T1000 (cell line): ENCODE results near the gene GALNT11.
"Not testable (repeated sequence)": the region's sequence is repeated elsewhere in the genome, so short reads cannot be mapped to it uniquely, and the experiment has no call there.

ENCODE experiments used
- DNase-seq: peaks from one replicate; lab custom pipeline; 2025; ENCODE audit warnings: mixed read lengths; lab: John Stamatoyannopoulos, UW

Gene GALNT11

DNA sequence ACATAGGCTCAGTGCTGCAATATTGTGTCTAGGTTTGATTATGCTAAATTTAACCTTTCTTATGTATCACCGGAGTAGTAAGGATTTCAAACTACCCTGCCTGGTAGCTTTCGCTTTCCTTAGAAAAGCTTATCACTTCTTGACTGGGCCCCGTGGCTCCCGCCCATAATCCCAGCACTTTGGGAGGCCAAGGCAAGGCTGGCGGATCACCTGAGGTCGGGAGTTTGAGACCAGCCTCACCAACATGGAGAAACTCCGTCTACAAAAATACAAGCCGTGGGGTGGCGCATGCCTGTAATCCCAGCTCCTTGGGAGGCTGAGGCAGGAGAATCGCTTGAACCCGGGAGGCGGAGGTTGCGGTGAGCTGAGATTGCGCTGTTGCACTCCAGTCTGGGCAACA lies 49.9 kb downstream of the GALNT11 start:
- not testable (repeated sequence) for DNase-seq

DNA sequence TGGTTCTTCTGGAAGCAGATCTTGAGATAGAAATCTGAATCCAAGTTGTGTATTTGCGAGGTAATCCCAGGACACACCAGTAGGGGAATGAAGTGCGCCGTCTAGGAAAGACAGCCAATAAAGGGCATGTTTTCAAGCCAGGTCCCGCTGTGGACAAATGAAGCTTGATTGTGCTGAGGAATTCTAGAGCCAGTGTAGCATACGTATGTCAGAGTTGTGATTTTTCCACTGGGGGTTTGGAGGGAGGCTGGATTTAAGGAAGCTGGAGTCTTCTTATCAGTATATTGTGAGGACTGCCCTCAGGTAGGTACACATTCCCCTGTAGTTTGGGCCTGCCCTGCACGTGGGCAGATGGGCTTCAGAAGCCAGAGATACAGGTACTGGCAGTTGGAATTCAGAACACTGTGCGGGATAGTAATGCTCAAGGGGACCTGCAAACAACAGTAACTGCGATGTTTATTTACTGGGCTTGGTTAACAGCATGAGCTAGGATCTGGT lies 50.9 kb downstream of the GALNT11 start:
- DNase-seq: no peak

DNA sequence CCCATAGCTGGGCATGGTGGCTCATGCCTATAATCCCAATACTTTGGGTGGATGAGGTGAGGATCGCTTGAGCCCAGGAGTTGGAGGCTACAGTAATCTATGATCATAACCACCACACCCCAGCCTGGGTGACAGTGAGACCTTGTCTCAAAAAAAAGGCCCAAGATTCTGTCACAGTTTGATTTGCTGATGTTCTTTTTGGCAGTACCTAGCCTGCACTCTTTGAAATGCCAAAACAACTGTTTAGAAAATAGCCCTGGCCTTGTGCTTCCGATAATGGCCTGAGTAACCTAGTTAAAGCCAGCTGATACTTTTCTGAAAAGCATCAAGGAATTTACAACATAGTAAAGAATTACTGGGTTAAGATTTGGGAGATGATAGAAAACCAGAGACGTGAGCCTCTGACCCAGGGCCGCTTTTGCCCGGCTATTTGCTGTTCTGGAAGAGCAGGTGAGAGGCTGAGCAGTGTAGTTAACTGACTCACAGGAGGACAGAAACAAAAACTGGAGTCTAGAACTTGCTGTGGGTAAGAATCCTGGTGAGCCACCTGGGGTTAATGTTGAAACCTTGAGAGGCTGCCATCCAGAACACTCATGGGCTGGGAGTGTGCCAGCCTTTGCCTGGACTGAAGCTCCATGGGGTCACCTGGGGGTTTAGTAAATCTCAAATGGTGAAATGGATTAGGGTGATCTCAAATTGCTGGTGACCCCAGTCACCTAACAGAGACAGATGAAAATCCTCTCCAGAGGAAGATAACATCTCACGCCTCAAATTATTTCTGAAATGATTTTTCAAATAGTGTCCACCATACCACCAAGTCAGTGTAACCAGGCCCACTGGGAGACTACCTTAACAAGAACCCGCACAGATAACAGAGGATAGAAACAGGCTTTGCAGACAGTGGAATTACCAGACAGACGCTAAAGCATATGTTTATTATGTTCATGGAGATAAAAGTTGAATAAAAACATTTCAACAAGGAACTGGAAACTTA lies 51.8 kb downstream of the GALNT11 start:
- DNase-seq: no peak

DNA sequence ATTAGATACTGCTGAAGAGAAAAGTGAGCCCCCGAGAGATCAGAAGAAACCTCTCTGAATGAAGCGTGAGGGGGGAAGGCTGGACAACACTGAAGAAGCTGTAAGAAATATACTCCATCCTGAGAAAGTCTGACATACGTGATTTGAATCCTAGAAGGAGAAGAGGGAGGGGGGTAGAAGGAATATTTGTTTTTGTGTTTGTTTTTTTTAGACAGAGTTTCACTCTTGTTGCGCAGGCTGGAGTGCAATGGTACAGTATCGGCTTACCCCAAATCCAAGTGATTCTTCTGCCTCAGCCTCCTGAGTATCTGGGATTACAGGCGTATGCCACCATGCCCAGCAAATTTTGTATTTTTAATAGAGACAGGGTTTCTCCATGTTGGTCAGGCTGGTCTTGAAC lies 52.6 kb downstream of the GALNT11 start:
- no peak for DNase-seq

DNA sequence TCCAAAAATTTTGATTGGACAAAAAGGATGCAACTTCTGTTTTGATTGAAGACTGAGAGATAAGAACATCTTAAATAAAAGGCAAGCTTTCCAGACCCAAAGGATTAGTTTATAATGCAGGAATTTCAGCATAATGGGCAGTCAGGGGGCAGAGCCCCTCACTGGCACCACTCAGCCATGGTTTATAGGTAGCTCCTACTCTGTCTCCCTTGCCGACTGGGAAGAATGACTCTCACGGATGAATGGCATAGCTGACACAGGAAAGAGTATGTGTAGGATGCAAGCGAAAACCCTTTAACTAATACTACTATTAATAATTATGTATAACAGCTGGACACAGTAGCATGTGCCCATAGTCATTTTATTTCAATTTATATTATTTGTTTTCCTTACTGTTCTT lies 53.3 kb downstream of the GALNT11 start:
- DNase-seq: no peak

DNA sequence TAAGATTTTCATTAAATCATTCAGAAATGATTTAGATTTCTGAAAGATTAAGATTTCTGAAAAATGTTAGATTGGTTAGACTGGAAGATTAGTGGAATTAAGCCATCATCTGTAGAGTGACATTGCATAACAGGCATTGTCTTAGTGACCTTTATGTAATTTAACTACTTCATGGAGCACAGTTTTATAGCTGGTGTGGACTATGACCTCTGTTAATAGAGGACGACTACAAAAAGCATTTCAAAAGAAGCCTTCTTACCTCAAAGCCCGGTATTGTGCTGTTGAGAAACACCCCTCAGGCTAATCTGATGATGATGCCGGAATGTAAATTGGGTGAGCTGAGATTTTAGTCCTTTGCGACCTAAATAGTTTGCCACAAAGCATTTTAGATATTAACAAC lies 55.6 kb downstream of the GALNT11 start:
- DNase-seq: no peak

DNA sequence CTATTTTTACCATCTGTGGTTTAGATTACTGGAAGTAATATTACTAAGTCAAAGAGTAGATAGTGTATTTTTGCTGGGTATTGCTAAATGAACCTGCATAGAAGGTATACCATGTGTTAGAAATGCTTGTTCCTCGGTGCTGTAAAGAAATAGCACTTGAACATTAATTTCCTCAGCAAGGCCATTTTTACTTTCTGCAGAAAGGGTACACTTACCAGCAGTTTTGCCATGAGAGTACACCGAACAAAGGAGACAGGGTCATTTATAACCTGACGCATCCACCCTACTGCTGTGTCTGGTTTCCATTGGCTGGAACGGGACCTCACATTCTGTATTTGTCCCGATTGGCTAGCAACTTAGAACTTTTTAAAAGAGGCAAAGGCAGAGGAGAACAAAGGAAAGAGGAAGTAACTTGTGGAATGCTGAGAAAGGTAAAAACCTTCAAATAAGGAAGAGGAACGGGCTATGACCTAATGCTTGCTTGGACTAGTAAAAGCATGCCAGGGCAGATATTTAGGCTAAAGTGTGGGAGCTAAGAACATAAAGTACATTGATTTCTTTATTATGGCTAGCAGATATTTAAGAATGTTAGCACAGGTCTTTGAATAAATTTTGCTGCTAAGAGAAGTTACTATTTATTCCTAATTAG lies 56.7 kb downstream of the GALNT11 start:
- DNase-seq: not testable (repeated sequence)

DNA sequence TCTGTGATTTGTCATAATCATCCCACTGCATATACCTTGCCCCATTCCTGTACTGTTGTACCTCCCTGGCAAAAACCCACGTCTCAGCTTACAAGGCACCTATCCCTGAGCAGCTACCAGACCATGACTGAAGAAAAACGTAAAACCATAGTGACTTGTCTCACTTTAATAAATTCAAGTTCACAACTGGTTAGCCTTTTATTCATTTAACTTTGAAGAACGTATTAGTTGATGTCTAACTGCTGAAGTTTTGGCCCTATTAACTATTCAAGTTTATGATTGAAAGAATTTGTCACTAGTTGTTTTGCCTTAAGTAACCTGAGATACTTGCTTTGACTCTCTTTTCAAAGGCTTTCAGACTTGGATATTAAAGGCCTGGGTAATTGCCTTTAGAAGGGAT lies 59.7 kb downstream of the GALNT11 start:
- DNase-seq: no peak

DNA sequence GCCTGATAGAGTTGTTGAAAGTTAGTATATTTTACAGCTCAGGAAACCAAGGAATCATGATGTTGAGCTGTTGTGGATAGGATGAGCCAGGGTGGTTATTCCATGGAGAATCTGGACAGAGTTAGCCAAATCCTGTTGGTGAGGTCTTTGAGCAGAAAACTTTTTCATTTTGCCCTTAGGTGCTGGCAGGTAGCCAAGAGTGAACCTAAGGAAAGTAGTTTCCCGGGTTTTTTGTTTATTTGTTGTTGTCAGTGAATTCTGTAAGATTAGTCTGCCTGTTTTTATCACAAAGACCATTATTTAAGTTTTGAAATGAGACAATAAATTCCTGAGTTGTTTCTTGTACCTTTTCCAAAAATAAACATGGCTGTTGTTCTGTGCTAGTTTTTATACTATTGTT lies 61.0 kb downstream of the GALNT11 start:
- no peak for DNase-seq

DNA sequence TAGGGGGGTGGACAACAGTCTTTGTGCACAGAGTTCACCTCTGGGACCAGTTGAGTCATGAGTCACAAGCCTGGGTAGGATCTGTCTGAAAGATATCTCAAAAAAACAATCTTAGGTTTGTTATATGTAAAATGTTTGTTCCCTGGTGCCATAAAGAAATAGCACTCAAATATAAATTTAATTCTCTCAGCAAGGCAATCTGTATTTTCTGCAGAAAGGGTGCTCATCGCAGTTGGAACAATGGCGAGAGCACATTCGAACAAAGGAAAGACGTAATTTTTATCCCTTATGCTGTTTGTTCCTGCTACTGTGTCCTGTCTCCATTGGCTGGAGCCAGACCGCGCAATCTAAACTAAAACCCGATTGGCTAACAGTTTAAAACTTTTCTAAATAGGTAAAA lies 63.7 kb downstream of the GALNT11 start:
- no peak for DNase-seq

DNA sequence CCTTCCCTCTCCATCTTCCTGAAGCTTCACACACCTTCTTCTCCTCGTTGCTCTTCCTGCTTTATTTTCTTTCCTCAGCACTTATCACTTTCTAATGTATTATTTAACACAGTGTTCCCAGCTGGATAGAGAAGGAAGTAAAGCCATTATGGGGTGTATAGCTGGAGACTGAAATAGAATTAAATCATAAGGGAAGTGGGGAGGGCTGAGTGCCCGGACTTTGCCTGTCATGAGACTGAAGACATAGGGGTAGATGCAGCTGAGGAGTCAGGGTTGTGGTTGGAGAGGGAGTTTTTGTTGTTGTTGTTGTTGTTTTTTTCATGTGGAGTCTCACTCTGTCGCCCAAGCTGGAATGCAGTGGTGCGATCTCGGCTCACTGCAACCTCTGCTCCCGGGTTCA lies 65.3 kb downstream of the GALNT11 start:
- DNase-seq: no peak

DNA sequence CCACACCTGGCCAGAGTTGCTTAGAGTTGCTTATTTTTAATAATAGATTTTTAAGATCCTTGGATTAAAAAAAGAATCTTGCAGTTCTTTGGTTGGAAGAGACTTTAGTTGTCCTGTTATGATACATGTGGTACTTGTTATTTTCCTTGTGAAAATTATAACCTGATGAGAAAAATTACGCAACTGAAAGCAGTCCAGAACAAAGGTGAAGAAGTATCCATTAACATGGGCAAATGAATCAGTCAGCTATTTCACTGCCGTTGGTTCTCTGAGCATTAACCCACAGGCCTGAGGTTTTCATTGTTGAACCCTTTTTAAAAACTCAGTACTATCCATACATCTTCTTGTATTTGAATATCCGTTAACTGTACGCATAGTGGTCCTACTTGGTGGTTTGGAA lies 68.2 kb downstream of the GALNT11 start:
- DNase-seq: no peak

DNA sequence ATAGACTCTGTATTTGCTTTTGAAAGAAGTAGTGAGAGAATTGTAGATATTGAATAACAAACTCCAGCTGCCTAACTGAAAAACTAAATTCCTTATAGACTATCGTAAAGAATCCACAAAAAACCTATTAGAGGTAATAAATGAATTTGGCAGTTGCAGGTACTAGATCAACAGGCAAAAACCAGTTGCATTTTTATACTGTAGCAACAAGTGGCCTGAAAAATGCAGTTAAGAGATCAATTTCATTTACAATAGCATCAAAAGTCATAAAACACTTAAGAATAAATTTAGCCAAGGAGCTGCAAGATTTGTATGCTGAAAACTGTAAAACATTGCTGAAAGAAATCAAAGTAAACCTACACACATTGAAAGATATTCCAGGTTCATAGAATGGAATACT lies 70.3 kb downstream of the GALNT11 start:
- DNase-seq: no peak

DNA sequence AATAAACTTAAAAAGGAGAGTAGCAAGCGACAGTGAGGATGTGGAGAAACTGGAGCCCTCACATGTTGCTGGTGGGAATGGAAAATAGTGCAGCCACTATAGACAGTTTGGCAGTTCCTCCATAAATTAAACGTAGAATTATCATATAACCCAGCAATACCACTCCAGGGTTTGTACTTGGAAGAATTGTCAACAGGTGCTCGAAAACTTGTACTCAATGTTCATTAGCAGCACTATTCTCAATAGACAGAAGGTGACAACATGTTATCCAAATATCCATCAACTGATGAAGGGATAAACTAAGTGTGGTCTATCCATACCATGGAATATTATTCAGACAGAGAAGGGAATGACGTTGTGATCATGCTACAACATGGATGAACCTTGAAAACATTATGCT lies 71.9 kb downstream of the GALNT11 start:
- DNase-seq: no peak

DNA sequence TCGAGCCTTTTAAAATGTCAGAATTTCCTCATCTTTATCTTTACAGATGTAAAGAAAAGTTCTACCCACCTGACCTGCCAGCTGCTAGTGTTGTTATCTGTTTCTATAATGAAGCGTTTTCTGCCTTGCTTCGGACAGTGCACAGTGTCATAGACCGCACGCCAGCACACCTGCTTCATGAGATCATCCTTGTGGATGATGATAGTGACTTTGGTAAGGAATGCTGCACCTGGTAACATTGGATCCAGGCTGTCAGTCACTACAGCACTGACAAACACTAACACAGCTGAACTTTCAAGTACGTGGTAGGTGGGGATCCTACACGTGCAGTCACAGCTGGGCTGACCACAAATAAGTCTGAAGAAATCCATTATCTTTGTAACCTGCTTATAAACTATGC lies 77.6 kb downstream of the GALNT11 start:
- DNase-seq: no peak

DNA sequence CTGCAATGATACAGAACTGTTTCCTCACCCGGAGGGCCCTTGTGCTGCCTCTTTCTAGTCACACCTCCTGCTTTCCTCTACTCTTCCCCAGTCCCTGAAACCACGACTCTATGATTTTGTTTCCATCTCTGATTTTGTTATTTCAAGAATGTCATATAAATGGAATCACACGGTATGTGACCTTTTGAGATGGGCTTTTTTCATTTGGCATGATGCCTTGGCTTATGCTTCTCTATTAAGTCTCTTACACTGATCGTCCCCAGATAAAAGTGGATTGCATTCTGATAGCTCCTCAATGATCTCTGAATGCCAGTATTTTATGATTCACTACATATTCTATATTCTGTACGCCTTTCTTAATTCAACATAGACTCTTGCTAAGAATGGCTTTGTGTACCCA lies 78.2 kb downstream of the GALNT11 start:
- no peak for DNase-seq

DNA sequence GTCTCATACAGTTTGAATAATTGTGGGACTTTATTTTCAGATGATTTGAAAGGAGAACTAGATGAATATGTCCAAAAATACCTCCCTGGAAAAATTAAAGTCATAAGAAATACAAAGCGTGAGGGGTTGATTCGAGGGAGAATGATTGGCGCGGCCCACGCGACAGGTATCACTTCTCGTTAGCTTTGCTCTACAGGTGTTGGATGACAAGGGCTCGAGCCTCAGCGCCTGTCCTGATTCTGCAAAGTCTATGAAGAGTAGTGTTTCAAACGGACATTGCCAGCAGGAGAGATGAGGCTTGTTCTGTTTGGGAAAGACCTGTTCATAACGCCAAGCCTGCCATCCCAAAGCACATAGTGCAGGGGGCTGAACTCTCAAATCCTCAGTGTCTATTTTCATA lies 79.7 kb downstream of the GALNT11 start:
- DNase-seq: no peak

DNA sequence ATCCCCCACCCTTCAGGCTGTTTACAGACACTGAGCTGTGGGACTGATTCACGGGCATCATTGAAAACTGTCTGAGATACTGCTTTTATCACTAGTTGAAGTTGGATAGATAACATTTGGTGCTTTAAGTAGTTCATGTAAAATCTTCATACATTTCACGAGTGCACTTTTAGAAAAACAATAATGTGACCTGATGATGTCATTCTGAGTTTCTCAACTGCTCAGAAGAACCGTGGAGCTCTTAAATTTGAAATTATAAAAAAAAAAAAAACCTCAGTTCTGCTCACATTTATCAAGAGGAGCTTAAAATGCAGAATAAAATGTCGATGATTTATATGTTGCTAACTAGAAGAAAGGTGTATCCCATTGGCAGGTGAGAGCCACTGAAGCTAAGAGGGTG lies 81.5 kb downstream of the GALNT11 start:
- DNase-seq: no peak

DNA sequence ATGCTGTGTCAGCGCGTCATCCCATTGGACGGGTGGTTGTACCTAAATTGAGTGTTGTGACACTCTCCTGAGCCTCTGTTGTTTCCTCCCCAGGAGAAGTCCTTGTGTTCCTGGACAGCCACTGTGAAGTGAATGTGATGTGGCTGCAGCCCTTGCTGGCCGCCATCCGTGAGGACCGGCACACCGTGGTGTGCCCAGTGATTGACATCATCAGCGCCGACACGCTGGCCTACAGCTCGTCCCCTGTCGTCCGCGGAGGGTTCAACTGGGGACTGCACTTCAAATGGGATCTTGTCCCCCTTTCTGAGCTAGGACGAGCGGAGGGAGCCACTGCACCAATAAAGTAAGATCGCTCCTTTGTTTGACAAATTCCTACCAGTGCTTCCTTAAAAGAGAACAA lies 82.5 kb downstream of the GALNT11 start:
- no peak for DNase-seq

DNA sequence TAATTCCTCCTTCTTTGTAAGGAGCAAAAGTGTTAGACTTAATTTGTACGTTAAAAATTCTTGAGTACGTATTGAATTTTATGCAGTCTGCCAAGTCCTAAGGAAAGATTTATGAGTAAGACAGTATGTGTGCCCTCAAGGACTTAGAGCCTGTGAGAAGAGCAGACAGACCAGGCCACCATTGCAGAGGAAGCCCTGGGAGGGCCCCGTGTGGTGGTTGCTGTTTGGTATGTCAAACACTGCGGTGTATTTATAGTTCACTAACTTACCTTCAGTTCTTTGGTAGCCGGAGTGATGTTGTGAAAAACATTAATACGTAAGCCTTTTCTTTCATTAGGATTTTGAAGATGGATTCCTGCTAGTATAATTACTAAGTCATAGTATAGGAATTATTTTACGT lies 82.9 kb downstream of the GALNT11 start:
- no peak for DNase-seq

DNA sequence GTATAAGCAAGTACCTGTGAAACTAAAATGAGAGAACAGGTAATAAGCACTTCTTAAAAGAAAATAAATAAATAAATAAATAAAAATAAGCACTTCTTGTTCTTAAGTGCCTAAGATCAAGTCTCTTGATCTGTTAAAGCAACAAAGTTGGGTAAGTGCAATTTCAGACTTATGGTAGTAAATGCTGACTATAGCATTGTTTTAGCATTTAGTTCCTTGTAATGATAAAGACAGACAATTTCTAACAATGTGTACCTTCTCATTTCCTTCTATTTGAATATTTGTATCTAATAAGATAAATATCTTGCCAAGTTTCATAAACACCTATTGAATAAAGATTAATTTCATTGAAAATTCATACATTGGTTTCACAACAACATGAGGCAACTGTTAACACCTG lies 87.4 kb downstream of the GALNT11 start:
- no peak for DNase-seq

DNA sequence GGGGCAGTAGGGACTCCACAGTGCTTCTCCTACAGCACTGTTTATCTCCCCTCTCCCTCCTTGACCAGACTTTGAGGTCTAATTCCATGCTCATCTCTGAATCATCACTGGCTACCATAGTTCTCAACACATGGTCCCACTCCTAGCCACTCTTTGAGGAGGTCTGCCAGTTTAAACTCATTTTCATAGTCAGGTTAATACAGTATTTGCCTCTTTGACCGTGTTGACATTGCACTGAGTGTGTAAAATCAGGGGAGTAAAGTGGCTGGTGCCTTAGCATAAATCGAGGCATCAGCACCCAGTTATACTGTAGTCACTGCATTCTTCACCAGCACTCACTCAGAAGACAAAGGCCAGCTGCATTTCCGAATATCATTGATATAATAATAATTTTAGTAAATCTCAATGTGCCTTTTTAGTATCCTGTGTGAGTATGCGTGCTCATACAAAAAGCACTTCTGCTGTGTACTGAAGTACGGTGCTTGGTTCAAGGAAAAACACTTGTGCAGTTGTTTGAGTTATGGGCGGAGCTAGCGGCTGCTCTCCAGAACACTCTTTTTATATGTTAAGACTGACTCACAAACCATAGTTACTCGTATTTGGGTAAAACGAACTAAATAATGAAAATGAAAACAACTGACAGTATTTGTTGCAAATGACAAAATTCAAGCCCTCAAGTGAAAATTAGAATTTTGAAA lies 89.7 kb downstream of the GALNT11 start:
- DNase-seq: no peak

DNA sequence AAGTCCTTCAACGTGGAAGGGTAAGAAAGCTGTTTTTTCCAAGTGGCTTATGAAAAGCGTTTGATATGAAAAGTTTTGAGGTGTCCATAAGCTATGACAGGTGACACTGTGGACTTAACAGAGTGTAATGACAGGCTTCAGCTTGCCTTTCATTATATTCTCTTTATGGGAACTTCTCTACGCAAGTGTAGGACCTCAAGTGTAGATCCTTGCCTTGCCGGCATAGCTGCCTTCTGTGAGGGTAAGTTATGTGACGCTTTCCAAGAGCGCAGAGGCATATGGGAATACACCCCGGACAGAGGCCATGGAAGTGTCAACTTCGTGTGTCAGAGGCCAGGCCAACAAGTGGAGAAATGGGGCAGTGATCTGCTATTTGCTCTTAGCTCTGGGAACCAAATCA lies 91.9 kb downstream of the GALNT11 start:
- no peak for DNase-seq
